ENCODE measurements around the gene CCDC102A.

The CCDC102A gene

DNA sequence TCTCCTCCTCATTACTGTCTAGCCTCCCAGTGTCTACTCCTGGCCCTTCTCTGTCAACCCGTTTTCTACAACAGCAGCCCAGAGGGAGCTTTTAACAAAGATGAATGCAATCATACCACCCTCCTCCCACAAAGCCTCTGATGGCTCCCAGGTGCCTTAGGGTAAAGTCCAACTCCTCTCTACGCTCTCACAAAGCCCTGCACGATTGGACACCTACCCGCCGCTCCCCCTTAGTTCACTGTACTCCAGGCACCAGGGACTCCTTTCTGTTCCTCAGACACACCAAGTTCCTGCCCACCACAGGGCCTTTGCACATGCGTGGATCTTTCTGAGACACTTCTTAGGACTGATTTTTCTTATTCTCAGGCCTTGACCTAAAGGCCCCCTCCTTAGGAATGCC is 17.4 kb downstream of the CCDC102A start:
- TF ChIP-seq, protein P1, sequence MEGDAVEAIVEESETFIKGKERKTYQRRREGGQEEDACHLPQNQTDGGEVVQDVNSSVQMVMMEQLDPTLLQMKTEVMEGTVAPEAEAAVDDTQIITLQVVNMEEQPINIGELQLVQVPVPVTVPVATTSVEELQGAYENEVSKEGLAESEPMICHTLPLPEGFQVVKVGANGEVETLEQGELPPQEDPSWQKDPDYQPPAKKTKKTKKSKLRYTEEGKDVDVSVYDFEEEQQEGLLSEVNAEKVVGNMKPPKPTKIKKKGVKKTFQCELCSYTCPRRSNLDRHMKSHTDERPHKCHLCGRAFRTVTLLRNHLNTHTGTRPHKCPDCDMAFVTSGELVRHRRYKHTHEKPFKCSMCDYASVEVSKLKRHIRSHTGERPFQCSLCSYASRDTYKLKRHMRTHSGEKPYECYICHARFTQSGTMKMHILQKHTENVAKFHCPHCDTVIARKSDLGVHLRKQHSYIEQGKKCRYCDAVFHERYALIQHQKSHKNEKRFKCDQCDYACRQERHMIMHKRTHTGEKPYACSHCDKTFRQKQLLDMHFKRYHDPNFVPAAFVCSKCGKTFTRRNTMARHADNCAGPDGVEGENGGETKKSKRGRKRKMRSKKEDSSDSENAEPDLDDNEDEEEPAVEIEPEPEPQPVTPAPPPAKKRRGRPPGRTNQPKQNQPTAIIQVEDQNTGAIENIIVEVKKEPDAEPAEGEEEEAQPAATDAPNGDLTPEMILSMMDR (IDR thresholded peaks at IDR 0.05; ENCODE audit: extremely low read depth, insufficient read depth, missing control alignments) = no peak
- in situ Hi-C loops (cut with MboI; ENCODE audit: low pct_unique_long_range_greater_than_20kb, low sequenced_read_pairs, unreplicated experiment) = no loop called here
- DNase-seq (ENCODE audit: low spot score) = no peak

DNA sequence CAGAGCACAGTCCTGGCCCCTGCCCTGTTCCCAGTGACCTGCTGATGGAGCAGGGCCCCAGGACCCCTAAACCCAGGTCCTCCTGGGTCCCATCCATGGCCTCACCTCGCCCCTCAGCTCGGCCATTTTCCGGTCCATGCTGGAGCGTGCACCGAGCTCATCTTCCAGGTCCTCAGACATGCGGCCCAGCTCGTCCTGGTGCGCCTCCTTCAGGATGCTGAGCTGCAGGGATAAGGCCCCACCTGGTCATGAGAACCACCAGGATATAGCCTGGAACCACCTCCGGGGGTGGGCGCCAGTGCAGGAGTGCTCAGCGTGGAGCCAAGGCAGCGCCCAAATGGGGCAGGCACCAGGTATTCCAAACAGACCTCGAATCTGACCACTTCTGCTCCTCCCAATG is 17.9 kb downstream of the CCDC102A start:
- TF ChIP-seq, protein P1 (IDR thresholded peaks at IDR 0.05; ENCODE audit: extremely low read depth, insufficient read depth, missing control alignments) = no peak
- DNase-seq (ENCODE audit: low spot score) = no peak
- in situ Hi-C loops (cut with MboI; ENCODE audit: low pct_unique_long_range_greater_than_20kb, low sequenced_read_pairs, unreplicated experiment) = no loop called here

DNA sequence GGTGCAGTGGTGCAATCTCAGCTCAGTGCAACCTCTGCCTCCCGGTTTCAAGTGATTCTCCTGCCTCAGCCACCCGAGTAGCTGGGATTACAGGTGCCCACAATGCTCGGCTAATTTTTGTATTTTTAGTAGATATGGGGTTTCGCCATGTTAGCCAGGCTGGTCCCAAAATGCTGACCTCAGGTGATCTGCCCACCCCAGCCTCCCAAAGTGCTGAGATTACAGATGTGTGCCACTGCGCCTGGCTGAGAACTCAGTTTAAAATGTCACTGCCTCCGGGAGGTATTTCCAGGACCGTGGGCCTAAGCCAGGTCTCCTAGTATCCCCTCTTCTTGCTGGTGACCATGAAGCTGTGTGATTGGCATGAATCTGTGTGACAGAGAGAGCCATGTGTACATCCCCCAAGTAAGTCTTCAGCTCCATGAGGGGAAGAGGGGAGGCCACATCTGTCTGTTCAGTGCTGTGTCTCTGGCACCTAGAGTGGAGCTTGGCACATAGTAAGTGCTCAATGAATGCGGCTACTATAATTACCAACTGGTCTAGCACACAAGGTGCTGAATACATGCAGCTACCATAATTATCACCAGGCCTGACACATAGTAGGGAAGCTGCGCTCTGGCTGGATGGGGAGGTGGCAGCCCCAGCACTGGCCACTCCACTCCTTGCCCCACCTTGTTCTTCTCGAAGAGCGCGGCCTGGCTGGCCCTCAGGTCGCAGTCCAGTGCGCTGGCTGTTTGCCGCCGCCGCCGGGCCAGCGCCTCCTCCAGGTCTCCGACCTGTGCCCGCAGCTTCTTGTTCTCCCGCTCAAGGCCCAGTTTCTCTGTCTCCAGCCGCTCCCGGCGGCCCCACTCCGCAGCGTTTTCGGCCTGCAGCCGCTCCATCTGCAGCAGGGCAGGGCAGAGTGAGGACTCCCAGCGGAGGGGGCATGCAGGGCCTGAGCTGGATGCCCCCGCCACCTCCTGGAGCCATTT is 18.7 kb downstream of the CCDC102A start:
- DNase-seq (ENCODE audit: low spot score) = no peak
- in situ Hi-C loops (cut with MboI; ENCODE audit: low pct_unique_long_range_greater_than_20kb, low sequenced_read_pairs, unreplicated experiment) = no loop called here
- TF ChIP-seq, protein P1 (IDR thresholded peaks at IDR 0.05; ENCODE audit: extremely low read depth, insufficient read depth, missing control alignments) = no peak

DNA sequence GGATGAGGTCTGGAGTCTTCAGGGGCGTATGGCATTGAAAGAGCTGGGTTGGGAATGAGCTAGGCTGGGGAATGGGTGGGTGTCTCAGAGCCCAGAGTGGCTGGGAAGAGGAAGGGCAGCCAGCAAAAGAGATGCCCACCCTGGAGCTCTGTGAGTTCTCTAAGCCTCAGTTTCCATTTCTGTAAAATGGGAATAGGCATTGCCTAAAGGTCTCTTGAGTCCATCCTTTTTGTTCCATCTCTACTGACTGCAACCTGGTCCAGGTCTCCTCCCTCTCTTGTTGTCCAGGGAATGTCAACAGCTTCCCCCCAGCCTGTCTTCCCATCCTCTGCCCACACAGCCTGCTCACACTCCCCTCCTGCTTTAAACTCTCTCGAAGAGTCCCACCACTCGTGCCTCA is 19.6 kb downstream of the CCDC102A start:
- TF ChIP-seq, protein P1 (IDR thresholded peaks at IDR 0.05; ENCODE audit: extremely low read depth, insufficient read depth, missing control alignments) = no peak
- no peak for DNase-seq (ENCODE audit: low spot score)
- in situ Hi-C loops (cut with MboI; ENCODE audit: low pct_unique_long_range_greater_than_20kb, low sequenced_read_pairs, unreplicated experiment) = no loop called here

DNA sequence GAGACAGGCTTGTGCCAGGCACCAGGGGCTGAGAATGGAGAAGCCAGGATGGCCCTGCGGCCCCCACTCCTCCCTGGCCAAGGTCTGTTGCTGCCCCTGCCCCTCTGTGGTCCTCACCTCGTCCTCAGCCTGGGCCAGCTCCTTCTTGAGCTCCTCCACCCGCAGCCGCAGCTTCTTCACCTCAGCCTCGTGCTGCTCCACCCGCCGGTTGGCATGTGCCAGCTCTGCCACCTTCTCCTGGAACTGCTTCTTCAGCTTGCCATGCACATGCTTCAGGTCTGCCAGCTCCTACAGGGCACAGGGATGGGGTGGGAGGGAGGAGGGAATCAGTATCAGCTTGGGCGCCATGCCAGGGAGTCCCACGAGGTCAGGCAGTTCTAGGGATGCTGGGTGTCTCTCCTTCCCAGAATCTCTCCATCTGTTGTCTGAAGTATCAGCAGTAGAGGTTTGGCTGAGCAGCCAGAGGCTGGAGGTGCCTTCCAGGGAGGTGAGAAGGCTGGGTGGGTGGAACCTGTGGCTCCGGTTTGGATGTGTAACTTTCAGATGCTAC is 20.1 kb downstream of the CCDC102A start:
- TF ChIP-seq, protein P1 (IDR thresholded peaks at IDR 0.05; ENCODE audit: extremely low read depth, insufficient read depth, missing control alignments) = no peak
- DNase-seq (ENCODE audit: low spot score) = no peak
- in situ Hi-C loops (cut with MboI; ENCODE audit: low pct_unique_long_range_greater_than_20kb, low sequenced_read_pairs, unreplicated experiment) = no loop called here

DNA sequence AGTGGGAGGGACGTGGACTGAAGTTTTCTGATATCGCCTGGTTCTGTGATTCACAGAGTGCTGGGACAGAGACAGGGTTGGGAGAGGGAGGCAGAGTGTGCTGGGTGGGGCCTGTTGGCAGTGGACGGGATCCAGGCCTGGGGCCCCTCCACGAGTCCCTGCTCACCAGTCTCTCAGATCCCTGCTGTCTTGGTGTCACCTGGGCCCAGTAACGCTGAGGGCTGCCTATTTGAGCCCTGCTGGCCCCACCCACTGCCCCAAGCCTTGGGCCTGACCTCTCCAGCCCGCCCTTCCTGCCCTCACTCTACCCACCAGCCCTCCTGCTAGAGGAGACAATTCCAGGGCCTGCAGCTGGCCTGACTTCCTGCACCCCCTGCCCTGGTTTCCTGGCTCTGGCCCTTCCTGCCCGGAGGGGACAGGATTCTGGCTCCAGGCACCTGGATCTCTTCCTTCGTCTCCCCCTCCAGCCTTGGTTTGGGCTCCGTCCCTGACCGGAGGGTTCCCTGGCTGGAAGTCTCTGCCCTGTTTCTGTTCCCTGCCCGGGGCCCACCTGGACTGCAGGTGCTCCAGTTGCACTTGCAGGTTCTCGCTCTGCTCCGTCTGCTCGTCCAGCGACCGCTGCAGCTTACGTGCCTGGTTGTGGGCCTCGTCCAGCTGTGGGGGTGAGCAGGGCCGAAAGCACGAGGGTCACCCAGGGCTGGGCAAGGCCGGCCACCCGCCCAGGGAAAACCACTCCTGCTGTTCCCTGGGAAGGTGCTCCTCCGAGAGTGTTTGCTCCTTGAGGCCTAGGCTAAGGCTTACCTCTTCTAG is 21.4 kb downstream of the CCDC102A start:
- DNase-seq (ENCODE audit: low spot score) = no peak
- TF ChIP-seq, protein P1 (IDR thresholded peaks at IDR 0.05; ENCODE audit: extremely low read depth, insufficient read depth, missing control alignments) = no peak
- in situ Hi-C loops (cut with MboI; ENCODE audit: low pct_unique_long_range_greater_than_20kb, low sequenced_read_pairs, unreplicated experiment) = no loop called here
